SJSA1 (cell line): ENCODE measurements around the gene PLCB4. TPM values are rescaled to one million over a fixed set of nuclear protein-coding genes. Genes with fewer than 3 reads are reported as not detected.

ENCODE experiments used
- DNase-seq, 2 experiments: peaks; one replicate each; pipeline ENCODE4 v3.0.0-alpha.2; 2015 to 2020; ENCODE audit warnings: low spot score in 2 of 2, low read depth in 1 of 2
- H3K27ac ChIP-seq: fragments of 250-450 bp; sonication (Bioruptor Pico); 2 replicates; pipeline ENCODE4 v1.5.1; 2020; ENCODE audit warnings: mild to moderate bottlenecking, moderate library complexity
- H3K27me3 ChIP-seq: fragments of 250-450 bp; sonication (Bioruptor Pico); replicated peaks from 2 replicates; pipeline ENCODE4 v1.5.1; 2020; ENCODE audit warnings: mild to moderate bottlenecking, moderate library complexity
- H3K36me3 ChIP-seq: fragments of 250-450 bp; sonication (Bioruptor Pico); 2 replicates; pipeline ENCODE4 v1.5.1; 2020; ENCODE audit warnings: mild to moderate bottlenecking
- H3K4me1 ChIP-seq: fragments of 250-450 bp; sonication (Bioruptor Pico); replicated peaks from 2 replicates; pipeline ENCODE4 v1.6.1; 2021; ENCODE audit warnings: mild to moderate bottlenecking
- H3K4me3 ChIP-seq: fragments of 250-450 bp; sonication (Bioruptor Pico); 2 replicates; pipeline ENCODE4 v1.5.1; 2020; ENCODE audit warnings: mild to moderate bottlenecking
- H3K9me3 ChIP-seq: fragments of 250-450 bp; sonication (Bioruptor Pico); replicated peaks from 2 replicates; pipeline ENCODE4 v1.5.1; 2020; ENCODE audit warnings: mild to moderate bottlenecking
- total RNA-seq: library from RNA; depleted of rRNA; stranded (reverse); fragments of >200 nt; shearing (Covaris generic); gene quantifications from 2 replicates; pipeline ENCODE4 v1.2.3, GENCODE V29; 2014

Gene PLCB4
- total RNA-seq, 1 experiment from 2014 or later: 9.3 TPM

- H3K27me3 ChIP-seq: no peaks in the 10 kb centered on the region
- no peak for DNase-seq
- no peak overlapping the region for H3K27ac ChIP-seq
- no peaks in the 10 kb centered on the region for H3K36me3 ChIP-seq
- no peaks in the 10 kb centered on the region for H3K9me3 ChIP-seq
- no peak overlapping the region for H3K4me3 ChIP-seq
- H3K4me1 ChIP-seq: 0 out of 2 replicates have a peak, but pooled peaks cover 4% of the 10 kb centered on the region
These were observed 409.9 kb downstream of the PLCB4 start for GRCh38 chr20:9478771-9479170.

- no peaks in the 10 kb centered on the region for H3K36me3 ChIP-seq
- no peak overlapping the region for H3K4me3 ChIP-seq
- no peaks in the 10 kb centered on the region for H3K27me3 ChIP-seq
- 0 out of 2 replicates have a peak, but pooled peaks cover 4% of the 10 kb centered on the region for H3K4me1 ChIP-seq
- no peaks in the 10 kb centered on the region for H3K9me3 ChIP-seq
- no peak overlapping the region for H3K27ac ChIP-seq
- DNase-seq: no peak
These were observed 411.2 kb downstream of the PLCB4 start for GRCh38 chr20:9480066-9480465.

- H3K9me3 ChIP-seq: no peaks in the 10 kb centered on the region
- H3K36me3 ChIP-seq: no peaks in the 10 kb centered on the region
- H3K4me3 ChIP-seq: no peak overlapping the region
- no peak overlapping the region for H3K27ac ChIP-seq
- 0 out of 2 replicates have a peak, but pooled peaks cover 4% of the 10 kb centered on the region for H3K4me1 ChIP-seq
- no peak for DNase-seq
- H3K27me3 ChIP-seq: 0 out of 2 replicates have a peak, but pooled peaks cover under 1% of the 10 kb centered on the region
These were observed 413.3 kb downstream of the PLCB4 start for GRCh38 chr20:9482180-9482579.

GRCh38 chr20:9483131-9483530, 414.2 kb downstream of the PLCB4 start:
- no peaks in the 10 kb centered on the region for H3K36me3 ChIP-seq
- no peak overlapping the region for H3K4me3 ChIP-seq
- H3K27me3 ChIP-seq: 0 out of 2 replicates have a peak, but pooled peaks cover 3% of the 10 kb centered on the region
- DNase-seq: no peak
- H3K9me3 ChIP-seq: no peaks in the 10 kb centered on the region
- H3K27ac ChIP-seq: no peak overlapping the region
- H3K4me1 ChIP-seq: 0 out of 2 replicates have a peak, but pooled peaks cover 4% of the 10 kb centered on the region

GRCh38 chr20:9485614-9486340, 416.9 kb downstream of the PLCB4 start:
- H3K4me1 ChIP-seq: no peaks in the 10 kb centered on the region
- H3K4me3 ChIP-seq: no peak overlapping the region
- H3K36me3 ChIP-seq: no peaks in the 10 kb centered on the region
- DNase-seq: no peak
- H3K27me3 ChIP-seq: 0 out of 2 replicates have a peak, but pooled peaks cover 3% of the 10 kb centered on the region
- no peaks in the 10 kb centered on the region for H3K9me3 ChIP-seq
- no peak overlapping the region for H3K27ac ChIP-seq

- Histone ChIP-seq H3K9me3 (no peaks in the 10 kb centered on the region), H3K36me3 (no peaks in the 10 kb centered on the region), H3K4me1 (no peaks in the 10 kb centered on the region), H3K27ac (no peak overlapping the region), H3K27me3 (0 out of 2 replicates have a peak, but pooled peaks cover 3% of the 10 kb centered on the region), H3K4me3 (no peak overlapping the region)
- no peak for DNase-seq
These were observed 418.3 kb downstream of the PLCB4 start for GRCh38 chr20:9487231-9487630.

GRCh38 chr20:9488063-9488462, 419.2 kb downstream of the PLCB4 start:
- Histone ChIP-seq H3K27me3 (0 out of 2 replicates have a peak, but pooled peaks cover 3% of the 10 kb centered on the region), H3K36me3 (no peaks in the 10 kb centered on the region), H3K4me1 (no peaks in the 10 kb centered on the region), H3K4me3 (no peak overlapping the region), H3K9me3 (no peaks in the 10 kb centered on the region), H3K27ac (no peak overlapping the region)
- no peak for DNase-seq

- 0 out of 2 replicates have a peak, but pooled peaks cover 3% of the 10 kb centered on the region for H3K27me3 ChIP-seq
- no peaks in the 10 kb centered on the region for H3K4me1 ChIP-seq
- no peak for DNase-seq
- H3K9me3 ChIP-seq: no peaks in the 10 kb centered on the region
- H3K27ac ChIP-seq: no peak overlapping the region
- H3K4me3 ChIP-seq: no peak overlapping the region
- H3K36me3 ChIP-seq: no peaks in the 10 kb centered on the region
These were observed 421.3 kb downstream of the PLCB4 start for GRCh38 chr20:9490161-9490560.

GRCh38 chr20:9490631-9491030, 421.7 kb downstream of the PLCB4 start:
- Histone ChIP-seq H3K27ac (no peak overlapping the region), H3K9me3 (no peaks in the 10 kb centered on the region), H3K36me3 (no peaks in the 10 kb centered on the region), H3K4me3 (no peak overlapping the region), H3K27me3 (0 out of 2 replicates have a peak, but pooled peaks cover 3% of the 10 kb centered on the region), H3K4me1 (no peaks in the 10 kb centered on the region)
- no peak for DNase-seq

- no peak overlapping the region for H3K4me3 ChIP-seq
- H3K9me3 ChIP-seq: no peaks in the 10 kb centered on the region
- H3K36me3 ChIP-seq: no peaks in the 10 kb centered on the region
- no peak overlapping the region for H3K27ac ChIP-seq
- no peaks in the 10 kb centered on the region for H3K4me1 ChIP-seq
- H3K27me3 ChIP-seq: 0 out of 2 replicates have a peak, but pooled peaks cover 3% of the 10 kb centered on the region
- DNase-seq: no peak
These were observed 422.4 kb downstream of the PLCB4 start for GRCh38 chr20:9491324-9491723.

- DNase-seq: no peak
- no peak overlapping the region for H3K4me3 ChIP-seq
- no peaks in the 10 kb centered on the region for H3K9me3 ChIP-seq
- H3K27me3 ChIP-seq: 0 out of 2 replicates have a peak, but pooled peaks cover 3% of the 10 kb centered on the region
- no peak overlapping the region for H3K27ac ChIP-seq
- H3K4me1 ChIP-seq: no peaks in the 10 kb centered on the region
- H3K36me3 ChIP-seq: no peaks in the 10 kb centered on the region
These were observed 423.2 kb downstream of the PLCB4 start for GRCh38 chr20:9492067-9492466.

- H3K36me3 ChIP-seq: no peaks in the 10 kb centered on the region
- no peak overlapping the region for H3K4me3 ChIP-seq
- H3K4me1 ChIP-seq: no peaks in the 10 kb centered on the region
- no peak for DNase-seq
- H3K9me3 ChIP-seq: no peaks in the 10 kb centered on the region
- H3K27me3 ChIP-seq: no peaks in the 10 kb centered on the region
- H3K27ac ChIP-seq: no peak overlapping the region
These were observed 424.9 kb downstream of the PLCB4 start for GRCh38 chr20:9493803-9494202.

- Histone ChIP-seq H3K27me3 (no peaks in the 10 kb centered on the region), H3K9me3 (no peaks in the 10 kb centered on the region), H3K27ac (no peak overlapping the region), H3K4me1 (no peaks in the 10 kb centered on the region), H3K36me3 (no peaks in the 10 kb centered on the region), H3K4me3 (no peak overlapping the region)
- no peak for DNase-seq
These were observed 426.8 kb downstream of the PLCB4 start for GRCh38 chr20:9495701-9496100.

GRCh38 chr20:9496155-9496554, 427.3 kb downstream of the PLCB4 start:
- Histone ChIP-seq H3K4me3 (no peak overlapping the region), H3K36me3 (no peaks in the 10 kb centered on the region), H3K4me1 (no peaks in the 10 kb centered on the region), H3K27me3 (no peaks in the 10 kb centered on the region), H3K27ac (no peak overlapping the region), H3K9me3 (no peaks in the 10 kb centered on the region)
- DNase-seq: no peak
